Endothelial cell of hepatic sinusoid (primary cell): Measurements from ENCODE around the gene CSH2.
"Not testable (repeated sequence)": the region's sequence is repeated elsewhere in the genome, so short reads cannot be mapped to it uniquely, and the experiment has no call there.

Source experiments
- in situ Hi-C: cut with HindIII; loops from 2 replicates; pipeline ENCODE4 v1.10.0; 2017; ENCODE audit warnings: low sequenced_read_pairs

The CSH2 gene

GRCh38 chr17:63855185-63855584 is 18.3 kb downstream of the CSH2 start:
- in situ Hi-C loops = no loop called here

DNA sequence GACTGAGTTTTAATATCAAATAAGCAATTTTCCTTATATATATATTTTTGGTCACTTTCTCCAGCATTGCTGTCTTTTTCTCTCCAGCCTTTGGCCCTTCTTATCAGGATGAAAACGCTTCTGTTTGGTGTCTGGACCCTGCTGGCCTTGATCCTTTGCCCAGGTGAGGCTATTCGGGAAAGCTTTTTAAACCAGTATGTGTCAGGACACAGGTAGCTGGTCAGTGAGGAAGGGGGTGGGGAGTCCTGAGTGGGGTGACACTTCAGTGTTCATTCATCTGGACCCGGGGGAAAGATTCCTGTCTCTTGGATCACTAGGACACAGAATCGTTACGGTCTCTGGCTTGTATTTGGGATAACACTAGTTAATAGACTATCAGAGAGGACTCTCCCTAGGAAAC is 18.8 kb downstream of the CSH2 start:
- in situ Hi-C loops = no loop called here

GRCh38 chr17:63853260-63853659 is 20.2 kb downstream of the CSH2 start:
- in situ Hi-C loops = no loop called here

DNA sequence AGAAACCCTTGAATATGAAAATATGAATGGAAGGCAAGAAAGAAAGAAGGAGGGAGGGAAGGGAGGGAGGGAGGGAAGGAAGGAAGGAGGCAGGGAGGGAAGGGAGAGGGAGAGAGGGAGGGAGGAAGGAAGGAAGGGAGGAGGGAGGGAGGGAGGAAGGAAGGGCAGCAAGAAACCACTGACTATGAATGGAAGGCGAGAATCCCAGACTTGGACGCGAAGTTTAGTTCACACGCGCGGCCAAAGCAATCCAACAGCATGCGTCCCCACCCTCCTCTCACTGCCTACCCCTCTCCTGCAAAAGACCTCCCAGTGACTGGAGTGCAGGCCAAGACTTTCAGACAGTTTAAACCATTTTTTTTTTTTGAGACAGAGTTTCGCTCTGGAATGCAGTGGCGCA is 23.1 kb downstream of the CSH2 start:
- in situ Hi-C loops = no loop called here

GRCh38 chr17:63848834-63849689 is 24.4 kb downstream of the CSH2 start:
- in situ Hi-C loops = no loop called here

- in situ Hi-C loops = no loop called here
These were observed 25.8 kb downstream of the CSH2 start for GRCh38 chr17:63847525-63848249.

DNA sequence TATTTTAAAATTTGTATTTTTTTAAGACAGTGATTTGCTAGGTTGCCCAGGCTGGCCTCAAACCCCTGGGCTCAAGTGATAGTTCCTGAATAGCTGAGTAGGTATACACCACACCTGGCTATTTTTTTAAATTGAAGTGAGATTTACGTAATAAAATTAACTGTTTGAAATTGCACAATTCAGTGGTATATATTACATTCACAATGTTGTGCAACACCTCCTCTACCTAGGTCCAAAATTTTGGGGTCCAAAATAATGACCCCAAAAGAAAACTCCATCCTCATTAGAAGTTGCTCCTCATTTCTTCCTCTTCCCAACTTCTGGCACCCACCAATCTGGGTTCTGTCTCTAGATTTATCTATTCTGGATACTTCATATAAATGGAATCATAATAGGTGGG is 28.0 kb downstream of the CSH2 start:
- in situ Hi-C loops = no loop called here

GRCh38 chr17:63843910-63844677 is 29.4 kb downstream of the CSH2 start:
- in situ Hi-C loops = no loop called here

GRCh38 chr17:63843387-63843888 is 30.0 kb downstream of the CSH2 start:
- in situ Hi-C loops = not testable (repeated sequence)

GRCh38 chr17:63842540-63843386 is 30.7 kb downstream of the CSH2 start, which contains the start of gene SMARCD2:
Gene SMARCD2 (minus strand): TSS chr17:63842685. CDS start chr17:63842674, 11 bp downstream.
- in situ Hi-C loops = no loop called here

DNA sequence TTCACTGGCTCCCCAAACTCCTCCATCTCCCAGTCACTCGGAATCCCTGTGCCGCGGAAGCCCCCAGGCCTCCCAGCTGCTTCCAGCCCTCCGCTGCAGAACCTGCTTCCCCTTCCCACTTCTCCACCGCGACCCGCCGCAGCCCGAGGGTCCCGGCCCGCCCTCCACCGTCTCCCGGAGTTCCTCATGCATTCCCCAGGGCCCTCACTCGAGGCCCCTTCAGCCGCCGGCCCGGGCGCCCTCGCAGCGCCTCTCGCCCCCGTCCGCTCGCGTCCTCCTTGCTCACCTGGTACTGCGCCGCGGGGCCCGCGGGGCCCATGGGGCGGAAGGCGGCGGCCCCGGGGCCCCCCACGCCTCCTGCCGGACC is 31.3 kb downstream of the CSH2 start:
- in situ Hi-C loops = no loop called here

GRCh38 chr17:63841350-63842172 is 31.9 kb downstream of the CSH2 start:
- in situ Hi-C loops = no loop called here

DNA sequence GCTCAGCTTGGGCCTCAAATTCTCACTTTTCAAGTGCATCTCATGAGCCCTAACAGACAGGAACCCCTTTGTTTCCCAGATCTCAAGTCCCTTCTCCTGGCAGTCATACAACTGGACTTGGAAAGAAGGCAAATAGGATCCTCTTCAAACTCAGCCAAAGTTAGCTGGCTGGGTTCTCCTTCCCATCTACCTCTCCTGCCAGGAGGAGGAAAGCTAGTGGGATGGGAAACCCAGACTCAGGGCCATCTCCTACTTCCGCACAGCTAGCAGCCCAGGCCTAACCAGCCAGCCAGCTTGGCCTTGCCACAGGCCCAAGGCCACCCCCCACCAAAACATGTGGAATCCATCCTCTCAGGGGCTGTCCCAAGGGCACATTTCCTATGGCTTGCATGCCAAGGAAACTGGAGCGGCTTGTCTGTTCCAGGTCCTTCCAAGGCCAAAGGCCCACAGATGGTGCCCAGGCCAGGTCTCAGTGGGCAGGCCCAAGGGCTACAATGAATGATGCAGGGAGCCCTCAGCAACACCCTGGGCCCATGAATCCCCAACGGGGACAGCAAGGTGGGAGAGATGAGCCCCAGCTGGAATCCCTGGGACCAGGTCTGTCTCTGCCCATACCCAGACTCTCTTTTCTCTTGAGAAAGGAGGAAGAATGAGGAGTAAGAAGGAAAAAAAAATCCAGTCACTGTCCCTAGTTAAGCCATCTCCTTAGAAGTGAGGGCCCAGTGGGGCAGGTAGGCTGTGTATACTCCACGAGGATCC is 32.7 kb downstream of the CSH2 start:
- in situ Hi-C loops = no loop called here

- in situ Hi-C loops = no loop called here
These were observed 34.8 kb downstream of the CSH2 start for GRCh38 chr17:63838631-63839171.

DNA sequence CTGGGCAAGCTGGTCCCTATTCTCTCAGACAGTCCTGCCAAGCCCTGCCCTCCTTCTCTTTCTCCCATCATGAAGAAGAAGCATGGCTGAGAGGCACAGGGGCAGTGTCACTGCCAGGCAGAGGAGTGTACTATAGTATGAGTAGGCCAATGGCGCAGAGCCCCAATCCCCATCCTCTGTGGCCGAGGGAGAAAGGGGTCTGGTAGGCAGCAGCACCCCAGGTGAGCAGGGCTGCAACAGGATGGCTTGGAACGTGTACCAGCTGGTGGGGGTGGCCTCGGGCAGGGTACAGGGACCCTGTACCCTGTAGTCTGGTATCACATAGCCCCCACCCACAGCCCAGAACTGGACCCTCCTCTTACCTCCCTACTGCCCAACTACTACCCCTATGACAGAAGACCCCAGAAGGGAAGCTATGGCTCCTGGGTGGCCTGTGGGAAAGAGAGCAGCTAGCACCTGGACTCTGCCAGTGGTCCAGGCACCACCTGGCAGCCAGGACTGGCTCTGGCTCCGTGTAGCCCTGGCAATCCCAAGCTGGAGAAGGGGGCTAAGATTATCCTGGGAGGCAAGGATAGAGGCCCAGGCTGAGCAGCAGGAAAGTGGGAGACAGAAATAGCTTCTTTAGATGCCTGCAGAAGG is 35.4 kb downstream of the CSH2 start:
- in situ Hi-C loops = no loop called here

DNA sequence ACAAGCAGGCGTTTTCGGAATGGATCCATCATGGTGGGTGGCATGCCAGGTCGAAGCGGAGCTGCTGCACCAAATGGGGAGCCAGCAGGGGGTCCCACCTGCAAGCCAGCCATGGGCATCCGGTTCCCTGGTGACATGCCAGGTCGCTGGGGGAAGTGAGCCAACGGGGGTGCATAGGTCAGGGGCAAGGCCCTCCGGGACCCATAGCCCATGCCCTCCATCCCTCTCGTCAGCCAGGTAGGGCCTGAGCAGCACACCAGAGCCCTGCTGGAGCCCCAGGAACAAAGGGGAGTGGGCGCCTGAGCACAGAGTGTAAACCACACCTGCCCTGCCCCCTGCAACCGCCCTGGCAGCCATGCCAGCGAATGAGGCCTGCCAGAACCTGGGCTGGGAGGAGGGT is 36.0 kb downstream of the CSH2 start:
- in situ Hi-C loops = no loop called here

- in situ Hi-C loops = no loop called here
These were observed 36.7 kb downstream of the CSH2 start for GRCh38 chr17:63836811-63837210.

GRCh38 chr17:63835167-63835720 is 38.2 kb downstream of the CSH2 start:
- in situ Hi-C loops = no loop called here
